ENCODE results near the gene MPPED1. TPM values are rescaled to one million over a fixed set of nuclear protein-coding genes. Genes with fewer than 3 reads are reported as not detected.

MPPED1 gene
- total RNA-seq, 1 experiment from 2014 or later, result not detected

DNA sequence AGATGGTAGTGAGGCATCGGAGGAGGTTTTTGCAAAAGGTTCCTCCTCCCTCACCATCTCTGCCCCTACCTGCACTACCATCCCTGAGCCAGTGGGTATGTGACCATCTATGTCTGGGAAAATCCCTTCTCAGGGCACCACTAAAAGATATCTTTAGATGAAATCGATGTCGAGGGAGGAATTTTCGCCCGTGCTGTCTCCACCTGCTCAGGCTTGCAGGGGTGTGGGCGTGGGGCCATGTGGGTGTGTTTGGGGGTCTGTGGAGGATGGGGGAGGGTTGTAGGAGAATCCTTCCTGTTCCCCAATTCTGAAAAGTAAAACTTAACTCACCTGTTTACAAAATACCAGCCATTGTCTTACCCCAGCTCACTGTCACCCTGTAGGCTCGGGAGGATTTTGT, 12.4 kb downstream of the MPPED1 start:
- no peak for DNase-seq (ENCODE audit: low read depth)
- in situ Hi-C loops (cut with HindIII; ENCODE audit: low pct_unique_long_range_greater_than_20kb, low sequenced_read_pairs), result no loop called here

DNA sequence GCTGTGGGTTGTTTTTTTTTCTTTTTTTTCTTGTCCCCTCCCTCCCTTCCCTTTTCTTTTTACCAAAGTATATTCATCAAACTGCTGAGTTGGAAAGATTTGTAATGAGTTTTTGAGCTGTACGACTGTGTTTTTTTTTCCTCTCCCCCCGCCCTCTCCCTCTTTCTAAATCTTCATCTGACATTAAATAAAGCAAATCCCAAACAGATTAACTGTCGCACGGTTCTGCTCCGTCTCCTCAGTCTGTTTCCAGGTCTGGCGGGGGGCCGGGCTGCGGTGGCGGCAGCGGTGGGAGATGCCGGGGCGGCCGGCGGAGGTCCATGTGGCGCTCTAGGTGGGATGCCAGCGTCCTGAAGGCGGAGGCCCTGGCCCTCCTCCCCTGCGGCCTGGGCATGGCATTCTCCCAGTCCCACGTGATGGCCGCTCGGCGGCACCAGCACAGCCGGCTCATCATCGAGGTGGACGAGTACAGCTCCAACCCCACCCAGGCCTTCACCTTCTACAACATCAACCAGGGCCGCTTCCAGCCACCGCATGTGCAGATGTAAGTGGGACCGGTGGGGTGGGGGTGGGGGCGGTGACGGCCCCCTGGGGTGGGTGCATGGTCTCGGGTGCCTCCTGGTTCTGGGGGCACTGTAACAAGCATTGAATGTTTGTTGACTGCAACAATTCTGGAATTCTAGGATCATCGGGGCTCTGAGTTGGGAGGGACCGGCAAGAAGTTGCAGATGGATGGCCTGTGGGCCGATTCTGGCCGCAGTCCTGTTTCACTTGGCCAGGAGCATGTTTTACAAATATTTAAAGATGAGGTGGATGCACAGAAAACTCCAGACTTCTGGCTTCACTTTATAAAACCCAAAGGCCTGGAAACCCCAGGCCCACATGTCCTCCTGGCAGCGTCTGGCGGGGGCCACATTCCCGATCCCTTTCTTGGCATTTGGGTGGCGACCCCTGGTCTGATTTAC, 13.1 kb downstream of the MPPED1 start:
- no peak for DNase-seq (ENCODE audit: low read depth)
- in situ Hi-C loops (cut with HindIII; ENCODE audit: low pct_unique_long_range_greater_than_20kb, low sequenced_read_pairs), result no loop called here

DNA sequence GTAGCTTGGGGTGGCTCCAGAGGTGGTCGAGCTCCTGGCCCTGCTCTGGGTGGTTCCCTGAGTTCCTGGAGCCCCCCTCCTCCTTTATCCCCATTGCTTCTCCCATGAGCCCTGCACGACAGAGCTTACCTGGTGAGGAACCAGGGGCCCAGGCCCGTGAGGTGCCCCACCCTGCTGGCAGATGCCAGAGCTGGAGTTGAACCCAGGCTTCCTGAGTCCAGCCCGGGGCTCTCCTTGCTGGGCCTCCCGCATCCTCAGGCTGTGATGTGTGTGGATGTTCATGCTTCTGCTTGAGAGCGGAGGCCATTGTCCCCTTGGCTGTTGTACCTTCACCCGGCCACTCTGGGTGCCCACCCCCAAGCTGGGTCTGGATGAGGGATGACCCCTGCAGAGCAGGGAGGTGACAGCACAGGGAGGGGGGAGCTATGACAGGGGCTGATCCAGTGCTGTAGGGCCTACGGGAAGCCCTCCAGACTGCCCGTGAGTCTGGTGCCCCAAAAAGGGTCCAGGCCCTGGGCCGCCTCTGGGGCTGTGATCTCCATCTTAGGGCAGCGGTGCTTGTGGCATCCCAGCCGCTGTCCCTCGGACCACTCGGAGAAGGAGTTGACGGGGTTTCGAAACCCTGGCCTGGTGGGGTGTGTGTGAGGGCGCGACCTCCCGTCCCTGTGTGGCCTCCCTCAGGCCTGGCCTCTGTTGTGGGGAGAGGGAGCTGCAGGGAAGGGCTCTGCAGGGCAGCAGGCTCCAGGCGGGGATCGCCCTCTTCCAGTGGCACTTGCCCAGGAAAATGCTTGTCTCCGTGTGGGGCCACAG, 14.4 kb downstream of the MPPED1 start:
- no peak for DNase-seq (ENCODE audit: low read depth)
- in situ Hi-C loops (cut with HindIII; ENCODE audit: low pct_unique_long_range_greater_than_20kb, low sequenced_read_pairs), result no loop called here

DNA sequence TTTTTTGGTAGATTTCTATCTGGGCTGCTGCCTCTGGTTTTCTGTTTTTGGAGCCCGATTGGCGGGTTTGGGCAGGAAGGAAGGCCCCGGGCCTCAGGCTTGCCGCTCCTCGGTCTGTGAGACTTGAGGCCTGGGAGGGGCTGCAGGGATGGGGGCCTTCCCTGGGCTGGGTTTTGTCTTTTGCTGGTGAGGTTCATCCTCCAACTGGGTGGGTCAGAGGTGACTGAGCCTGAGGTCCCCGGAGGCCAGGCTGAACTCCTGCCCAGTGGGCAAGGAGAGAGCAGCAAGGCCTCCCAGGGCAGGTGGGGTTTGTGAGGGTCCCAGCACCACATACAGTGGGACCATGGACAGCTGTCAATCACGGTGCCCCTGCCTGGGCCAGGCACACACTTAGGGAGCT, 15.0 kb downstream of the MPPED1 start:
- in situ Hi-C loops (cut with HindIII; ENCODE audit: low pct_unique_long_range_greater_than_20kb, low sequenced_read_pairs), result no loop called here
- DNase-seq (ENCODE audit: low read depth), result no peak

DNA sequence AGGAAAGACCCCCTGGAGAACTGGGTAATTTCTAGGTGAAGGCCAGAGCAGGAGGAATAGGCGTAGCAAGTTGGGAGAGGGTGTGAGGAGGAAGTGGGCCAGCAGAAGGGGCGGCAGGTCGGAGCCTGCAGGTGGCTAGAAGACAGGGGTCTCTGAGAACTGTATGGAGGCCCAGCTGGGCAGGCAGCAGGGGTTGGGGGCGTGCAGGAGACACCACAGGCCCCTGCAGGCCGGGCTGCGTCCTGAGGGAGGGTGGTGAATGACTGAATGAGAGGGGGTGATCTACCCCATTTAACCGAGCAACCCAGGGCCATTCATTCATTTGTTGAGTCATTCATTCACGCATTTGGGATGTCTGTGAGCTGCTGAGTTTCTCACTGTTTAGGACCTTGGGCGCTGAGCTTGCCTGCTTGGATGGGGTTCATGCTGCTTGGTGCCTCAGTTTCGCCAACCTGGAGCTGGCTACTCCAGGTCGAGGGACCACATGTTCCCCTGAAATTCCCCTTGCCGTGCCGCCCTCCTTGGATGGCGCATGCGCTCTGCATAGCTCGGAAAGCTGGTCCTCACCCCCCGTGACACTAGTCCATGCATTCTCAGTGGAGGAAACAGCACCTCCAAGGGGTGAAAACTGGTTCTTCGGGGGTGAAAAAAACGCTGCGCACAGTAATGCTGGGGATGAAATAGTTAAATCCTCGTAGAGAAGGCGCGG, 15.6 kb downstream of the MPPED1 start:
- no peak for DNase-seq (ENCODE audit: low read depth)
- in situ Hi-C loops (cut with HindIII; ENCODE audit: low pct_unique_long_range_greater_than_20kb, low sequenced_read_pairs), result no loop called here

DNA sequence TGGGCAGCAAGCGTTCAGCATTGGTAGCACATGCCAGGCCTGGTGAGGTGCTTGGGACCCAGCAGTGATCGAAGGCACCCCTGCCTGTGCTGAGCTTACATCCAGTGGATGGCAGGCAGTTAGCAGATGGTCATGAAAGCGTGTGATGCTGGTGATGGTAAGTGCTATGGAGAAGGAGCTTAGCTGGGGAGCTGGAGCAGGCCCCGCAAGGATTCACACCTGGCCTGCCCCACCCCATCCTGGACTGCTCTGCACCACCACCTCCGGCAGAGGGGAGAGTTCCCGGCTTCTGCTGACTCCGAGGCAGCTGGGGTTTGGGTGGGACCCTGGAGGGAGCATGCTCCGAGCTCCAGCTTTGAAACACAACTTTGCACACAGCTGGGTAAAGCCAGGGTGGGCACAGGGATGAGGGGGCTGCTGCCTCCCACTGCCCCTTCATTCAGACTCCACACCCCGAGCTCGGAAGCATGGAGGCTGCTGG, 16.2 kb downstream of the MPPED1 start:
- in situ Hi-C loops (cut with HindIII; ENCODE audit: low pct_unique_long_range_greater_than_20kb, low sequenced_read_pairs), result no loop called here

DNA sequence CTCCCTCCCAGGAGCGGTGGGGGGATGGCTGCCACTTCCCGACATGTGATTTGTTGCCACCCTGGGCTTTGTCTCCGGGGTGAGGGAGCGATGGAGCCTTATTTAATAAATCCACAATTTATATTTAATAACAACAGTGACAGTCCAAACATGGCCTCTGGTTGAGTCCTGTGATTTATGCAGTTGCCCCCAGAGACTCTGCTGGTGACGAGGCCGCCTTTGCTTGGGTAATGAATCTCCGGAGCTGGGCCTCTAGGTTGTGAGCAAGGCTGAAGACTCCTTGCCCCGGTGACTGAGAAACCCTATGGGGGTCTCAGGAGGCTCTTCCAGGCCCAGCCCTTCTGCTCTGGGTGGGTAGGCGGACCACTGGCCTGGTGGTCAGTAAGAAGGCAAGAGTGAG, 16.7 kb downstream of the MPPED1 start:
- DNase-seq (ENCODE audit: low read depth), result no peak
- in situ Hi-C loops (cut with HindIII; ENCODE audit: low pct_unique_long_range_greater_than_20kb, low sequenced_read_pairs), result no loop called here

More for the DNA sequence above, 16.2 kb downstream of the MPPED1 start:
- no peak for DNase-seq (ENCODE audit: low read depth)

DNA sequence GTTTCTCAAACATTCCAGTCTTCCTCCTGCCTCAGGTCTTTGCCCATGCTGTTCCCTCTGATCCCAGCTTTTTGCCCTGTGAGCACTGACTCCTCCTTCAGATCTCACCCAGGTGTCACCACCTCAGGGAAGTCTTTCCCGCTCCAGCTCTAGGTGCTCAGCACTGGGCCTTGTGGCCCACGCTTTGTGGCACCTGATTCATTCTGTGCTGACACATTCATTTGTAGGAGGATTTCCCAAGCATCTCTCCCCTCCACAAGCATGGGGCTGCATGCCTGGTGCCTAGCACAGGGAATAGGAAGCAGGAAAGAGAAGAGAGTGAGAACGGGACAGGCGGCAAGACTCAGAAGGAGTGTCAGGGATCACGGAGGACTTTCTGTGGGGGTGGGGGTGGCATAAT, 17.6 kb downstream of the MPPED1 start:
- in situ Hi-C loops (cut with HindIII; ENCODE audit: low pct_unique_long_range_greater_than_20kb, low sequenced_read_pairs), result no loop called here

DNA sequence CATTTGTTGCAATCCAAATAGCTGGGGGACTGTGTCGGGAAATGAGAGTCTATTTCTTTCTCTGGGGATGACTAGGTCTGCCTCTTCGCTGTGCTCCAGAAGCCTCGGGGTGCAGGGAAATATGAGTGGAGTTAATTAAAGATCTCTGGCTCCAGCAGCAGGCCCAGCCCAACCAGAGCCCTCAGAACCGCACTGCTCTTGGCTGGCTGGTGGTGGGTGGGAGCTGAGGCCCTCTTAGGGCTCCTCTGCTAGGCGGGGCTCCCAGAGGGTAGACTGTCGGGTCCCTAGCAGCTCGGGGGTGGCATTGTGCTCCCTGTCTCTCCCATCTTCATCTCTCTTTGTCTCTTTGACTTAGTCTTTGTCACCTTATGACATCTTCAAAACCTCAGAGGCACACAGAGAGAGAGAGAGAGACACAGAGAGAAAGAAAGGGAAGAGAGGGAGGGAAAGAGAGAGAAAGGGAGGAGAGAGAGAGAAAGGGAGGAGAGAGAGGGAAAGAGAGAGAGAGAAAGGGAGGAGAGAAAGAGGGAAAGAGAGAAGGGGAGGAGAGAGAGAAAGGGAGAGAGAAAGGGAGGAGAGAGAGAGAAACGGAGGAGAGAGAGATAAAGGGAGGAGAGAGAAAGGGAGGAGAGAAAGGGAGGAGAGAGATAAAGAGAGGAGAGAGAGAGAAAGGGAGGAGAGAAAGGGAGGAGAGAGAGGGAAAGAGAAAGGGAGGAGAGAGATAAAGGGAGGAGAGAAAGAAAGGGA, 20.2 kb downstream of the MPPED1 start:
- in situ Hi-C loops (cut with HindIII; ENCODE audit: low pct_unique_long_range_greater_than_20kb, low sequenced_read_pairs), result no loop called here
- no peak for DNase-seq (ENCODE audit: low read depth)

More for the DNA sequence above, 17.6 kb downstream of the MPPED1 start:
- no peak for DNase-seq (ENCODE audit: low read depth)

DNA sequence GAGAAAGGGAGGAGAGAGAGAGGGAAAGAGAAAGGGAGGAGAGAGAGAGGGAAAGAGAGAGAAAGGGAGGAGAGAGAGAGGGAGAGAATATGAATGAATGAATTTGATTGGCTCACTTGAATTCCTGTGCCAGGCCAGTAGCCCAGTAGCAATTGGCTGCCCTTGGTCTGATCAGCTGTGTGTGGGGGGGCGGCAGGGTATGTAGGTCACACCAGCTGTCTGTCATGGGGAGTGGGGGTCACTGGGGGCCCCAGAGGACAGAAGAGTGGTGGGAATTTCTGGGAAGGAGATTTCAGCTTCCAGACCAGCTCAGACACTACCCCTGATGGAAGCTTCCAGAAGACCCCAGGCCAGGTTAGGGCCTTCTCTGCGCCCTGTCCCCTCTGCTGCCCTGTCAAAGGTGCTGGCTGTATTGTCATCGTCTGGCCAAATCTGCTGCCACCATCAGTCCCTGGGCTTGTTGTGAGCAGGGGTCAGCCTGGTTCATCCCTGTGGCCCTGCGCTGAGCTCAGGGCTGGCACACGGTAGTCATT, 21.1 kb downstream of the MPPED1 start:
- DNase-seq (ENCODE audit: low read depth), result no peak
- in situ Hi-C loops (cut with HindIII; ENCODE audit: low pct_unique_long_range_greater_than_20kb, low sequenced_read_pairs), result no loop called here

DNA sequence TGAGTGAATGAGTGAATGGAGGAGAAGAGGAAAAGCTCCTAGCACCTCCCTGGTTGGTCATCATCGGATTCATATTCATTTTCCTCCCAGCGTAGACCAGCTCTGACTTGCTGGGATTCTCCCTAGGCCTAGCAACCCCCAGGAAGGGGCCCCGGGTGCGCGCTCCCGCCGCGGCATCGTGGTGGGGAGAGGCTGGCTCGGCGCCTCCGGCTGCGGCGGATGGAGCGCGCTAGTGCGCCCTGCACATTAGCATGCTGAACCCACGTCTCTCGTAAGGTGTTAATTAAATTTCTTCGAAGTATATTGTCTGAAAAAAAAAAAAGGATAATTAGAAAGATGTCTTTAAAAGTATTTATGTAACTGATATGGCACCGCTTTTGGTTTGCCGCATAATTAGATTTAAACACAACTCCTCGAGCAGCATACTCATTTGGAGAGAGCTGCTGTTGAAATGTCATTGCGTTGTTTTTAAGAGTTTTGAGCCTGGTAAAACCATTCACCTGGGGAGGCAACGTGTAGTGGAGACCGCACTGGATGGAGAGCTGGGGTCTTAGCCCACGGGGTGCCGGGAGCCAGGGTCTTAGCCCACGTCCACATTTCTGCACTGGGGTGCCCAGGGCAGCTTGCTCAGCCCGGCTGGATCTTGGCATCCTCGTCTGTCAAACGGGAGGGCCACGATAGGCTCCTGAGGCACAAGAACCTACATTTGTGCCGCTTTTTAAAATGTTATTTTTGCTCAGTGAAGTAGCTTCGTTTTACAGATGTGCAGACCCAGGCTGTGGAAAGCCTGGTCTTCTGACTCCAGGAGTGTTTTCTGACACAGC, 21.8 kb downstream of the MPPED1 start:
- in situ Hi-C loops (cut with HindIII; ENCODE audit: low pct_unique_long_range_greater_than_20kb, low sequenced_read_pairs), result no loop called here
- DNase-seq (ENCODE audit: low read depth), result no peak

DNA sequence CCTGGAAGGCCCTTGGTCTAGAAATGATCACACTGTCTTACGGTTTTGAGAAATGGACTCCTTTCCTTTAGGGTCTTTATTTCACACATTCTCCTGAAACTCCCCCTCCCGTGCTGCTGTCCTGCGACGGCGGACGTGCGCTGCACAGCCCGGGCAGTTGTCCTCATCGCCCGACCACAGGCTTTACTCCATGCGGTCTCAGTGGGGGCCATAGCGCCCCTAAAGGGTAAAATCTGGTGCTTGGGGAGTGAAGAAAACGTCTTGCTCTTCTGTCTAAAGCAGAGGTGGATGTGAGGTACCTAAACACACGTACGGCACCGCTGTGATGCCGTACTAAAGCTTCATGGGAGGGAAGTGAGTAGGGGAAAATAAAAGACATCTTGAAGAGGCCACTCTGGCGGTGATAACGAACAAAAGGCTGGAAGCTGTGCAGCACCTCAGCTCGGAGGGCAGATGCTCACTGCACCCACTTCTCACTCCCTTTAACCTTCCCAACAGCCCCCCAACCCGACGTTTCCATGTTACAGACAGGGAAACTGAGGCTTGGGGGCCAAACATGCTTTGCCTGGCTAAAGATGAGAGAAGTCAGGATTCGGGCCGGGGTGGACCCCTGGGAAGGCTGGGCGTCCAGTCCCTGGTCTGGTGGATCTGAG, 22.6 kb downstream of the MPPED1 start:
- DNase-seq (ENCODE audit: low read depth), result no peak
- in situ Hi-C loops (cut with HindIII; ENCODE audit: low pct_unique_long_range_greater_than_20kb, low sequenced_read_pairs), result no loop called here

DNA sequence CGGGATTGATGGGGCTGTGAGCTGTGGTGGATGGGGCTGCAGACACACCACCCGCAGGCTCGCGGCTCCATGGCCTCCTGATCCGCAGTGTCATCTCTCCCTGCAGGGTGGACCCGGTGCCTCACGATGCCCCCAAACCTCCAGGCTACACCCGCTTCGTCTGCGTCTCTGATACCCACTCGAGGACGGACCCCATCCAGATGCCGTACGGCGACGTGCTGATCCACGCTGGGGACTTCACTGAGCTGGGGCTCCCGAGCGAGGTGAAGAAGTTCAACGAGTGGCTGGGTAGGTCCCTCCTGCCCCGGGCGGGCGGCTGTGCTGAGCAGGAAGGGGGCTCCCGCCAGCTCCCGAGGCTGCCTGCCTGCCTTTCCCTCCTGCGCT, 23.1 kb downstream of the MPPED1 start:
- no peak for DNase-seq (ENCODE audit: low read depth)
- in situ Hi-C loops (cut with HindIII; ENCODE audit: low pct_unique_long_range_greater_than_20kb, low sequenced_read_pairs), result no loop called here

DNA sequence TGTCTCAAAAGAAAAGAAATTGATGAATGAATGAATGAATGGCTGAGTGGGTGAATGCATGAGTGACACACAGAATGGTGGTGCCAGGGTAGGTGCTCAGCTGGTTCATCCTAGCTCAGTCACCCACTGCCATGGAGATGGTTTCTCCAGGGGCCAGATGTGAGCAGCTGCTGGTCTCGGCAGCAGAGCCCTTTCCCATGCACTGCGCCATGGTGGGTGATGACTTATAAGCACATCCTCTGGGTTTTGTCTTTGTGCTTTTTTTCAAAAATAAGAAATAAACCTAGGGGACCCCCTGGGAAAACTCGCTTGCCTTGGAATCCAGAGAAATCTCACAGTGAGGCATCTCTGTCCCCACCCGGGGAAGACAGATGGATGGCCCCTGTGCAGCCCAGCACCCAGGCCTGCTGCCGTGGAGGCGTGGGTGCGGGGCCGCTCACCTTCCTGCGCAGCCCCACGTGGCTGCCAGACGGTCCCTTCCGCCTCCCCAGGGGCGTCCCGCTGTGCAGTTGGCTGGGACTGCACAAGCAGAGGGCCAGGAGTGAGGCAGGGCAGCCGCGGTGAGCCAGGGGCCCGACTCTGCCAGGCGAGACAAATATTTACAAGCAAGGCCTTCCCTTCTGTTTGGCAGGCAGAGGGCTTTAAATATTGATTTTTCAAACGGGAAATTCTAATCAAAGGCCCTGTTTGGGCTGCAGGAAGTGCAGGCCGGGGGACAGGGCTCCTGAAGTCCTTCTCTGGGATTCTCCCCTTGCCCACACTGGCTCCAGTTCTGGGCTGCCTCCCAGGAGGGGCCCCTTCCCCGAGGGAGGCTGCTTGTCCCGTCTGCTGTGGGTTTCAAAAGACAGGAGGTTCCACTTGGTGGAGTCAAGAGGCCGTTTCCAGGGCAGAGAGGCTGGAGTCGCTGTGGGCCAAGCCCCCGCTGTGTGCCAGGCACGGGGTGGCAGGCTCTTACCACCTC, 24.3 kb downstream of the MPPED1 start:
- DNase-seq (ENCODE audit: low read depth), result no peak
- in situ Hi-C loops (cut with HindIII; ENCODE audit: low pct_unique_long_range_greater_than_20kb, low sequenced_read_pairs), result no loop called here

DNA sequence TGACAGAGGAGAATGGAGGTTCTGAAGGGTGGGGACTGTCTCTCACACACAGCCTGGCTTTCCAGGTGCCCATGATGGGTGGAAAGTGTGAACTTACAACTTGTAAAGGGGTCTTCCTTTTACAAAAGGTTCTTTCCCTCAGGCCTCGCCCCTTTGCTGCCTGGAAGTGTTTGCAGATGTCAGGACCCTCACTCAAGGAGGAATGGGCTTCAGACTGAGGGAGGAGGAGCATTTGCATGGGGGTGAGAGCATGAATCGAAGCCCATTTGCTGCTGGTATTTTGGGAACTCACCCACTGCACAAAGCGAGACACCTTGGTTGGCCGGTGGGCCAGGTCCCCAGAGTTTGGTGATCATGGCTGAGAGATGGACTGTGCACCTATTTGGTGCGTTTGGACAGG, 25.1 kb downstream of the MPPED1 start:
- in situ Hi-C loops (cut with HindIII; ENCODE audit: low pct_unique_long_range_greater_than_20kb, low sequenced_read_pairs), result no loop called here
- DNase-seq (ENCODE audit: low read depth), result no peak

Measured in Caki2 (cell line).